GM19372 (cell line): ENCODE results near the gene TLCD3A.
A peak's percentile ranks its signal among the peaks of the same experiment; 100 is the strongest.
"Not testable (repeated sequence)": the region's sequence is repeated elsewhere in the genome, so short reads cannot be mapped to it uniquely, and the experiment has no call there.

ENCODE experiments used
- ATAC-seq: cut with Tn5 transposase; IDR thresholded peaks from one replicate; pipeline ENCODE4 v1.9.1; 2021; ENCODE audit warnings: mild to moderate bottlenecking, low read depth, moderate library complexity; ENCODE audit not compliant: unreplicated experiment

TLCD3A gene

GRCh38 chr17:732067-732901 lies at the start of gene TLCD3A:
TLCD3A (plus strand) TSS chr17:732596; CDS start chr17:732648, 52 bp downstream.
- peak; percentile 59 for ATAC-seq

- ATAC-seq, result no peak
Observed at GRCh38 chr17:683040-683439, 49.4 kb upstream of the TLCD3A start.

GRCh38 chr17:683499-684254 lies 48.7 kb upstream of the TLCD3A start:
- no peak for ATAC-seq

GRCh38 chr17:685006-685405 lies 47.4 kb upstream of the TLCD3A start:
- ATAC-seq, result no peak

GRCh38 chr17:688100-688989 lies 44.1 kb upstream of the TLCD3A start:
- no peak for ATAC-seq

GRCh38 chr17:689556-690275 lies 42.7 kb upstream of the TLCD3A start:
- ATAC-seq, result no peak

DNA sequence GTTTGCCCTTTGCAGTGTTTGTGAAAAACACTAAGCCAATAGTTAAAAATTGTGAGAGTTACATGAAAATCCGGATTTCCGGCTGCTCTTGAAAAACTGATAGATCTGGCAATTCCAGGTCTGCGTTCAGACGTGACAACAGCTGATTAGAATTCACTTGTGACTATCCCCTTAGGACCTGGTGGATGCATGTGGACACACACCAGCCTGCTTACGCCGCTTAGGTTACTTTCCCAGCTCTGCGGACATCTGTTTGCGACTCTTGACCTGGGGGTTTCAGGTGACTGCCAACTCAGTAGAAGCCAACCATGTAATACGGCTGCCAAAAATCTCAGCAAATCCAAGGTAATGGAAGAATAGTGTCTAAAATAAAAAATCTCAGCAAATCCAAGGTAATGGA lies 42.0 kb upstream of the TLCD3A start:
- no peak for ATAC-seq

DNA sequence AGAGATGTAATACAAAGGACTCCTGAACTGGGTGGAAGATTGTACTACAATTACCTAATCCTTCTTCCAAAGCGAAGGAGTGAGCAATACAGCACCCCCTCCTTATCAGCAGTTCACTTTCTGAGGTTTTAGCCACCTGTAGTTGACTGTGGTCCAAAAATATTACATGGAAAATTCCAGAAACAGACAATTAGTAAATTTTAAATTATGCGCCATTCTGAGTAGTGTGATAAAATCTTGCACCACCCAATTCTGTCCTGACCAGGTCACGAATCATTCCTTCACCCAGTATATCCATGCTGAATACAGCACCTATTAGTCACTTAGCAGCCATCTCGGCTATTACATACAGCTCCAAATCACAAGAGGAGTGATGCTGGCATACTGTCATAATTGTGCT lies 41.0 kb upstream of the TLCD3A start:
- no peak for ATAC-seq

DNA sequence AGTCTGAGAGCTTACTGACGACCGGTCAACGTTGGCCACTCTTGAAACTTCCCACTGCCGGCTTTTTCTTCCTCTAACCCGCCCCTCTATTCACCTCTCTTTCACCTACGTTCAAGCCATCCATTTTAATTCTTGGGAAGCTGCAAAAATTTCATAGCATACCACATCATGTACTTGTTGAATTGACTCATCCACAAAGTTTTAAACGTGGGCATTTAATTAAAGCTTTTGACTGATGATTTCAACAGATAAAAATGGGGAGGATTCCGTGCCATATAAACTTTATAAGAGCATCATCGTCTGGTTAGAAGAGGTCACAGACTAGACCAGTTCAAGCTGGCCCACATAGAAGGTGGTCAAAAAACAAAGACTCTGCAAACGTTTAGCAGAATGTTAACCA lies 40.3 kb upstream of the TLCD3A start:
- ATAC-seq, result no peak

DNA sequence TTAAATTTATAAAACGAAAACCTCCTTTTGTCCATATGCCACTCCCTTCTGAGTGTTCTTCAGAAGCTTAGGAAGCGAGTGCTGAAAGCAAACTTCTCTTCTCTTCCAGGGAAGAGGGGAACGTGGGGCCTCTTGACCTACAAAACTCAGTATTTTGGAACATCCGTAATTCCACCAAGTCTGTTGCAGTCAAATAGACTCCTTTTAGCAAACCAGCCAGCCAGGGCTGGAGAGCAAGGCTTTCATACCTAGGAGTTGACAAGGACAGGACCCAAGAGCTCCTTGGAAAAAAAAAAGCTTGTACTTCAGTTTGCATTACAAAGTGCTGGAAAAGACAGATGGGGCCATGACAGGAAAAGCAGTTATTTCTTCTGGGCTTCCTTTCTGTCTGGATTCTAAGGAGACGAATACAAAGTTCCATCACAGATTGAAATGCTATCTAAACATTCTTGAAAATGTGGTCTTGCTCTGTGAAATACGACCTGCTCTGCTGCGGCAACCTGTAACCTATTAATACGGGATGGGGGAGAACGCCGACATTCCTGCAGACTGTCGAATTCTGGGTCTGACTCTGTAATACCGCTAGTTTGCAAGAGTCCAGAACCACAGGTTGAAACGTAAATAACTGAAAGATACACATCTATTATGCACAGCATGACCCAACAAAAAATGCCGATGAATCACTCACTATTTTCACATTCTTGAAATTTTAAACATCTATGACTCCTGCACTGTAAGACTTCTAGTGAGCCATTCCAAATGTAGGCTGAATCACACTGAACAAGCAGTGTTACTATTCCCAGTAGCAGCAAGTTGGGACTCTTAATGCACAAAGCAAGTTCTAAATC lies 38.4 kb upstream of the TLCD3A start:
- no peak for ATAC-seq

DNA sequence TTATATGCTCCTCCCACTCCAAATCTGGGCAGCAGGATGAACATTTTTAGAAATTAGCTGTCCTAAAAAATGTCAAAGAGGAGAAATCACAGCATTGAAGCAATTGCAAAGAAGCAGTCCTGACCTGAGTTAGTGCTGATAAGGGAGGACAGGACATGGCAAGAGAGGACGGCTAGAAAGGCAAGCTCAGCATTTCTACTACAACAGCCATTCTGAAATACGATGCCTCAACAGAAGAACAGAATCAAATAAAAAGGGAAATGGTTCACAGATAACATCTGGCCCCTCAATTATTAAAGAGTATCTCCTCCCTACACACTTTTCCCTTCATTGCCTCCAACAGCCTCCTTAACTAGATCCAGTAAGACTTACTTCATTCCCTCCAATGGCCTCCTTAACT lies 36.0 kb upstream of the TLCD3A start:
- ATAC-seq, result no peak

DNA sequence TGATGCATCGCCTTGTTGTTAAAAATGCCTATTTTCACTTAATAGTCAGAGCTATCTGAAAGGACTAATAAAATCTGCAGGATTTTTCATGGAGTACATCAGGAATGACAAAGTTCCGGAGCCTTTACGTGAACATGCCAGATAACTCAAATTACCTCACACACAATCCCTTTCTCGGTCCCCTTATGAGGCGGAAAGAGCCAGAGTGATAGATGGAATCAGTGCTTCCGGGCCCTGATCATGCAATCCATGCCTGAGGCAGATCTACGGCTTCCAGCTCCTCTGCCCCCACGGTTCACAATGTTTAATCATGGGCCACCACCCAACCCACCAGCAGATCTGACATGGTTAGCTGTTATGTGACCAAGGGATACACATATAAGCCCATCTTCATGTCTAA lies 34.7 kb upstream of the TLCD3A start:
- no peak for ATAC-seq

DNA sequence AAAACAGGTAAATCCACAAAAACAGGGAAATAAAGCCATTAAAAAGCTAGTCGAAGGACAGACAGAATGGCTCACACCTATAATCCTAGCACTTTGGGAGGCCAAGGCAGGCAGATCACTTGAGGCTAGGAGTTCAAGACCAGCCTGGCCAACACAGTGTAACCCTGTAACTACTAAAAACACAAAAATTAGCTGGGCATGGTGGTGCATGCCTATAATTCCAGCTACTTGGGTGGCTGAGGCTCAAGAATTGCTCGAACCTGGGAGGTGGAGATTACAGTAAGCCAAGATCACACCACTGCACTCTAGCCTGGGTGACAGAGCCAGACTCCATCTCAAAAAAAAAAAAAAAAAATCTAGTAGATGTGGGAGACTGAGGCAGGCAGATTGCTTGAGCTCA lies 34.3 kb upstream of the TLCD3A start:
- ATAC-seq, result not testable (repeated sequence)

GRCh38 chr17:699345-699744 lies 33.1 kb upstream of the TLCD3A start:
- no peak for ATAC-seq

DNA sequence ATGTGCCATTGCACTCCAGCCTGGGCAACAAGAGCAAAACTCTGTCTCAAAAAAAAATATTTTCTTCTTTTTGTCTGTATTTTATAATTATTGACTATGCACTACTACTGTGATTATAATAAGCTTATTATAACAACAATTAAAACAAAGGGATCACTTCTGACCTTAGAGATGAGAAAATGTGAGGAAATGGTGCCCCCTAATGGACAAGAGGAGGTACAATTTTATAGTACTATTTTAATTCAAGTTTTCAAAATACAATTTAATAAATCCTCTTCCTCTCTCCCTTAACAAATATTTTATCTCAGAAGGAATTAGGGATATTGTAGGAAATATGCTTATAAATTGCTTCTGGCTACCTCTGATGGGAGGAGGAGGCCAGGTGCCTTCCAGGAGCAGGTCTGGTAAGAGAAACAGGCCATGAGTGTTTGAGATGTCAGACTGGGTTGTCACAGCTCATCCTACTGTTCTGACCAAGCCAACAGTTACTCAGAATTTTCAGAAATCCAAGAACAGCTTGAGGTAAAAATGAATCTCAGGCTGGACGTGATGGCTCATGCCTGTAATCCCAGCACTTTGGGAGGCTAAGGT lies 31.8 kb upstream of the TLCD3A start:
- ATAC-seq, result no peak

GRCh38 chr17:703081-703875 lies 29.1 kb upstream of the TLCD3A start:
- no peak for ATAC-seq

DNA sequence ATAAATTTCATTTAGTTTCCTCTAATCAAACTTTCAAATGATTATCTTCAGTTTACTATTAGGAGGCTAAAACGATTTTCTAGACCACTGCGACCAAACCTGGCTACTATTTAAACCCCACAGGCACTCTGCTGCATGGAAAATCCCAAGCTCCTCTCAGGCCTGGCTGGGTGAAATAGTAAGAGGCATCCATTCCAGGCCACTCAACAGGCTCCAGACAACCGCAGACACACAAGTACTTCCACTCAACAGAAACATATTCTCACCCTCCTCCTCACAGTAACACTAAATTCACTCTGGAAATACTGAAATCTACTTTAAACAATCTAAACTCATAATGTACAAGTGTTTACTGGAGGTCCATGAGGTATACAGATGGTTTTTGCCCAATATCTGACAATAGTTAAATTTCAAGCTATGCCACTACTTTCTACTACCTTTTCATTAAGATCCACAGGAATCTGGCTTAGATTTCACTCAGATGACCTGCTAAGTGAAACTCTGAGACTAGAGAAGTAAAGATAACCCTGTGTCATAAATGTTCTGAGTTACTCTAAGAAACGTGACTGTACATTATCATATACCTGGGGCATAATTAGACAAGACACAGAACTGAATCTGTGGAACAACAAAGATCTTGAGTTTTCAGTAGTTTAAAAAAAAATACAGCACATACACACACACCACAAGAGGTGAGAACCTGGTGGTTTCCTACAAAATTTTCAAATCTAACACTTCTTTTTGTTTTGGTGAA lies 28.1 kb upstream of the TLCD3A start:
- ATAC-seq, result no peak
